K562 (cell line): ENCODE results near the gene ADSS1. TPM values are rescaled to one million over a fixed set of nuclear protein-coding genes. Genes with fewer than 3 reads are reported as not detected.

Experiments used
- ATAC-seq: fragments of 200-7000 bp; cut with Tn5 transposase; 3 replicates; pipeline ENCODE4 v1.9.1; 2020; ENCODE audit warnings: moderate library complexity
- BruUV-seq: library from RNA; stranded (reverse); fragments of 400-500 nt; replicated peaks from 2 replicates; lab custom pipeline; 2021; lab: Mats Ljungman, UMichigan
- CTCF ChIA-PET: fragments of 300-600 bp; formaldehyde crosslinking; extraction: SDS; loops from one replicate; lab custom pipeline; 2021; ENCODE audit warnings: low intra/inter-chr PET ratio; lab: Yijun Ruan, JAX
- POLR2A ChIA-PET: fragments of 300-600, 350-650 bp; sonication (Branson Sonifier 250); formaldehyde crosslinking; extraction: SDS; loops from one replicate; lab custom pipeline; 2021; ENCODE audit warnings: antibody characterized with exemption, inconsistent platforms; lab: Yijun Ruan, JAX
- DNase-seq, 4 experiments: peaks; one replicate each; pipeline versions ENCODE4 v3.0.0 to v3.0.0-alpha.2; 2011 to 2018; ENCODE audit warnings: low spot score in 3 of 4, mixed read lengths in 3 of 4; ENCODE audit errors: extremely low read depth in 1 of 4
- FAIRE-seq: peaks from 2 replicates; lab custom pipeline; 2011; peaks lifted over from hg19 to GRCh38; lab: Jason Lieb, UNC
- H2AFZ ChIP-seq: 2 replicates; pipeline ENCODE4 v1.6.0; 2011; ENCODE audit warnings: low read depth, low read length, control low read depth, inconsistent platforms
- H3K27ac ChIP-seq: fragments of 200-600 bp; 3 replicates; pipeline ENCODE4 v1.8.0; 2011; ENCODE audit warnings: low read depth, mild to moderate bottlenecking, control low read depth, inconsistent platforms, low read length, moderate library complexity, mixed read lengths; ENCODE audit errors: extremely low read depth
- H3K27me3 ChIP-seq, 2 experiments: fragments of 300-600 bp in 1 of 2; 2 replicates in 1 of 2; 3 replicates in 1 of 2; pipeline versions ENCODE4 v1.6.0 to v1.8.0; 2011; ENCODE audit warnings: inconsistent platforms in 2 of 2, low read length in 2 of 2, mild to moderate bottlenecking in 1 of 2, mixed read lengths in 1 of 2, moderate library complexity in 1 of 2; ENCODE audit not compliant: control insufficient read depth in 2 of 2, insufficient read depth in 2 of 2
- H3K36me3 ChIP-seq: fragments of 300-600 bp; 3 replicates; pipeline ENCODE4 v1.8.0; 2011; ENCODE audit warnings: mild to moderate bottlenecking, low read length, inconsistent platforms; ENCODE audit not compliant: control insufficient read depth, insufficient read depth
- H3K4me1 ChIP-seq, 2 experiments: fragments of 200-600 bp in 1 of 2; replicated peaks in 1 of 2; 2 replicates in 1 of 2; 3 replicates in 1 of 2; pipeline versions ENCODE4 v1.5.1 to v1.8.0; 2011; ENCODE audit warnings: inconsistent platforms in 2 of 2, low read length in 2 of 2, mild to moderate bottlenecking in 1 of 2, mixed read lengths in 1 of 2, moderate library complexity in 1 of 2; ENCODE audit not compliant: control insufficient read depth in 2 of 2, insufficient read depth in 2 of 2
- H3K4me2 ChIP-seq: 2 replicates; pipeline ENCODE4 v1.6.1; 2011; ENCODE audit warnings: low read length, control low read depth, inconsistent platforms, mixed read lengths; ENCODE audit not compliant: insufficient read depth
- H3K4me3 ChIP-seq: fragments of 200-600 bp; sonication (generic), shearing (Covaris generic); 2 replicates; pipeline ENCODE4 v1.5.1; 2016; ENCODE audit warnings: control low read depth, inconsistent platforms
- H3K79me2 ChIP-seq: fragments of 200-600 bp; 3 replicates; pipeline ENCODE4 v1.8.0; 2011; ENCODE audit warnings: low read length, inconsistent platforms; ENCODE audit not compliant: control insufficient read depth, insufficient read depth
- H3K9ac ChIP-seq, 2 experiments: 2 replicates each; pipeline versions ENCODE4 v1.6.0 to v1.6.1; 2011; ENCODE audit warnings: low read depth in 2 of 2, low read length in 2 of 2, control low read depth in 1 of 2, inconsistent platforms in 1 of 2, mild to moderate bottlenecking in 1 of 2, mixed read lengths in 1 of 2; ENCODE audit not compliant: insufficient read depth in 1 of 2
- H3K9me1 ChIP-seq: one replicate; pipeline ENCODE4 v1.6.0; 2011; ENCODE audit warnings: inconsistent platforms, mild to moderate bottlenecking, low read length, moderate library complexity; ENCODE audit not compliant: control insufficient read depth, insufficient read depth
- H3K9me3 ChIP-seq: replicated peaks from 2 replicates; pipeline ENCODE4 v1.5.1; 2011; ENCODE audit warnings: low read depth, low read length, inconsistent platforms; ENCODE audit not compliant: control insufficient read depth, insufficient read depth
- H4K20me1 ChIP-seq: replicated peaks from 2 replicates; pipeline ENCODE4 v1.6.1; 2011; ENCODE audit warnings: low read length, inconsistent platforms, mixed read lengths; ENCODE audit not compliant: control insufficient read depth, insufficient read depth
- CREB1 ChIP-seq, 2 experiments: sonication (generic) in 1 of 2; formaldehyde crosslinking in 1 of 2; IDR thresholded peaks; 2 replicates each; pipeline versions ENCODE4 v1.6.1 to v1.8.0; 2012 to 2022; ENCODE audit warnings: inconsistent platforms in 1 of 2, mild to moderate bottlenecking in 1 of 2, missing genetic modification reagents in 1 of 2, moderate library complexity in 1 of 2
- CREM ChIP-seq: IDR thresholded peaks from 2 replicates; pipeline ENCODE4 v1.6.1; 2014; ENCODE audit warnings: antibody characterized with exemption, low read depth
- EGR1 ChIP-seq: fragments of 450-650 bp; conservative IDR thresholded peaks from 2 replicates; pipeline ENCODE4 v1.6.1; 2017; ENCODE audit warnings: mild to moderate bottlenecking
- FOXJ3 ChIP-seq: sonication (generic); formaldehyde crosslinking; IDR thresholded peaks from 2 replicates; pipeline ENCODE4 v1.4.0; 2020; ENCODE audit warnings: mild to moderate bottlenecking, missing genetic modification reagents
- NCOA1 ChIP-seq: fragments of 450-650 bp; IDR thresholded peaks from 2 replicates; pipeline ENCODE4 v1.6.1; 2016; ENCODE audit warnings: low read depth
- NRF1 ChIP-seq, 2 experiments: fragments of 450-650 bp; IDR thresholded peaks in 1 of 2; conservative IDR thresholded peaks in 1 of 2; 2 replicates each; pipeline ENCODE4 v1.6.1; 2014; ENCODE audit warnings: mild to moderate bottlenecking in 2 of 2
- RAD51 ChIP-seq: fragments of 450-650 bp; IDR thresholded peaks from 2 replicates; pipeline ENCODE4 v1.7.1; 2016; ENCODE audit warnings: low read depth, mild to moderate bottlenecking, borderline replicate concordance
- RBBP5 ChIP-seq: fragments of 200-600 bp; sonication (generic); IDR thresholded peaks from 2 replicates; pipeline ENCODE4 v1.6.1; 2012; ENCODE audit warnings: borderline replicate concordance, mild to moderate bottlenecking, low read length, control low read depth, inconsistent platforms; ENCODE audit not compliant: insufficient read depth, poor library complexity, severe bottlenecking
- SOX6 ChIP-seq: fragments of 450-650 bp; IDR thresholded peaks from 2 replicates; pipeline ENCODE4 v1.6.1; 2014; ENCODE audit warnings: mild to moderate bottlenecking
- TRIM24 ChIP-seq, 2 experiments: fragments of 450-650 bp; IDR thresholded peaks; 2 replicates each; pipeline ENCODE4 v1.6.1; 2016
- ZBTB43 ChIP-seq: sonication (generic); formaldehyde crosslinking; IDR thresholded peaks from 2 replicates; pipeline ENCODE4 v1.8.0; 2023; ENCODE audit warnings: mild to moderate bottlenecking, missing genetic modification reagents
- ZNF239 ChIP-seq: fragments of 250-450 bp; sonication (Bioruptor Pico); IDR thresholded peaks from 2 replicates; pipeline ENCODE4 v1.4.0; 2020; ENCODE audit warnings: mild to moderate bottlenecking
- ZNF398 ChIP-seq: fragments of 250-450 bp; sonication (Bioruptor Pico); IDR thresholded peaks from 2 replicates; pipeline ENCODE4 v1.8.0; 2021; ENCODE audit warnings: moderate library complexity, mild to moderate bottlenecking, inconsistent platforms
- WGBS: fragments of 100-300 bp; shearing (Covaris generic); methylation state at CpG from one replicate; pipeline ENCODE4 v1.1.6; 2016; ENCODE audit warnings: low coverage, mixed read lengths; ENCODE audit not compliant: insufficient coverage; ENCODE audit errors: missing lambda C conversion rate; 5-methylcytosine and 5-hydroxymethylcytosine counted together
- in situ Hi-C: fragments of 300-500 bp; cut with MboI; formaldehyde crosslinking; loops from 4 replicates; pipeline ENCODE4 v1.15.0; 2018; ENCODE audit warnings: inconsistent platforms, mixed read lengths
- intact Hi-C: fragments of 100-400 bp; cut with micrococcal nuclease; formaldehyde crosslinking; loops from 2 replicates; pipeline ENCODE4 v1.14.2; 2022
- polyA plus RNA-seq, 8 experiments: library from polyadenylated mRNA; depleted of rRNA in 4 of 8; stranded (reverse) in 5 of 8; unstranded in 3 of 8; fragments of >200 nt; fragmentation: Nextera tagmentation in 2 of 8; fragmentation: Illumina TruSeq in 1 of 8; extraction: Ambion mirVana in 2 of 8; extraction: Trizol in 1 of 8; gene quantifications; 2 replicates each; pipeline versions ENCODE4 v1.2.1 to v1.2.3, GENCODE V29; 2011 to 2014; ENCODE audit warnings: inconsistent platforms in 1 of 8, missing spikeins in 1 of 8
- total RNA-seq, 7 experiments: library from RNA; depleted of rRNA in 6 of 7; stranded (reverse); fragments of >200 nt in 6 of 7; fragmentation: Illumina TruSeq in 2 of 7; extraction: Trizol in 2 of 7; gene quantifications; 2 replicates each; pipeline versions ENCODE4 v1.2.1 to v1.2.3, GENCODE V29; 2011 to 2021; ENCODE audit warnings: low replicate concordance in 1 of 7

The ADSS1 gene
- total and polyA plus RNA-seq, 9 of the 15 experiments (the other 6 are each of a cell fraction or from before 2014, with no cell fraction given) = 0.53 to 5.9 (median 3.9) TPM

- Histone ChIP-seq H3K36me3 (peaks cover 42% of the 10 kb centered on the region; the same call in 1 of the 3 replicates), H4K20me1 (peaks cover 12% of the 10 kb centered on the region; the same call in 1 of the 2 replicates), H3K9ac (peak overlapping the region; percentile 82 to 93; a peak in 2 of 4 replicates), H3K4me2 (peak overlapping the region; percentile 79), H3K79me2 (peaks cover 54% of the 10 kb centered on the region), H3K4me3 (peak overlapping the region; percentile 70; the same call in 1 of the 2 replicates), H2AFZ (no peak overlapping the region), H3K4me1 (peaks cover 37 to 89% of the 10 kb centered on the region in 2 experiments), H3K9me3 (no peaks in the 10 kb centered on the region), H3K9me1 (no peaks in the 10 kb centered on the region), H3K27me3 (no peaks in the 10 kb centered on the region), H3K27ac (no peak overlapping the region; the same call in 2 of the 3 replicates)
- TF ChIP-seq TRIM24 (IDR thresholded peaks at IDR 0.05) = no peak
- ATAC-seq (no peak), DNase-seq (no peak), FAIRE-seq (no peak)
- ChIA-PET CTCF (no interaction called here), POLR2A (interaction anchor here (0.6 to 0.7 kb wide), 2 partner anchors 18 to 93 kb away, joined by 3 read pairs; no protein-coding TSS in a partner anchor)
- no TSS peak for BruUV-seq
- WGBS = 50% methylated on average over 2 of the region's 2 CpGs
- in situ Hi-C loops (no loop called here), intact Hi-C loops (no loop called here)
These were observed 69.6 kb downstream of the ADSS1 start for GRCh38 chr14:104793703-104793959.

GRCh38 chr14:104794099-104794498 lies 70.1 kb downstream of the ADSS1 start:
- CTCF ChIA-PET = interaction anchor here (0.6 kb wide), 1 partner anchor 20 kb away, joined by 3 read pairs; no protein-coding TSS in a partner anchor
- no peaks in the 10 kb centered on the region for H3K9me3 ChIP-seq
- TF ChIP-seq CREM = 0 out of 2 replicates have a peak, but pooled peaks have one; percentile 17
- peak; percentile 70 for TF ChIP-seq EGR1
- TF ChIP-seq ZNF239 (CRISPR knock-in tag) = no peak
- no peak for TF ChIP-seq ZBTB43 (CRISPR knock-in tag)
- peak; percentile 53 to 66 for TF ChIP-seq NRF1 (conservative IDR thresholded peaks at IDR 0.05 in 1 of 2, IDR thresholded peaks at IDR 0.05 in 1 of 2)
- no peak for TF ChIP-seq ZNF398 (CRISPR knock-in tag)
- peak; percentile 23; the same call in 1 of the 2 replicates for TF ChIP-seq CREB1 (IDR thresholded peaks at IDR 0.05)
- TF ChIP-seq CREB1 (CRISPR knock-in tag; IDR thresholded peaks at IDR 0.05) = no peak
- peak; percentile 13 for TF ChIP-seq RBBP5
- TF ChIP-seq SOX6 = no peak
- TF ChIP-seq NCOA1 = no peak
- no peak for TF ChIP-seq FOXJ3 (CRISPR knock-in tag)
- TF ChIP-seq RAD51 = no peak

More at GRCh38 chr14:104794099-104794498, 70.1 kb downstream of the ADSS1 start:
- Histone ChIP-seq H3K36me3 (peaks cover 38% of the 10 kb centered on the region; the same call in 1 of the 3 replicates), H3K9me1 (no peaks in the 10 kb centered on the region), H3K27ac (peak overlapping the region; percentile 74), H3K4me1 (peaks cover 41 to 89% of the 10 kb centered on the region in 2 experiments), H3K4me2 (peak overlapping the region; percentile 79), H3K4me3 (peak overlapping the region; percentile 70), H4K20me1 (peaks cover 12% of the 10 kb centered on the region; the same call in 1 of the 2 replicates), H3K79me2 (peaks cover 54% of the 10 kb centered on the region), H2AFZ (no peak overlapping the region), H3K9ac (peak overlapping the region; percentile 82 to 93), H3K27me3 (no peaks in the 10 kb centered on the region)
- FAIRE-seq = peak; percentile 75
- in situ Hi-C loops (no loop called here), intact Hi-C loops (no loop called here)
- 9% methylated on average over 15 of the region's 15 CpGs for WGBS
- POLR2A ChIA-PET = interaction anchor here (0.6 to 0.9 kb wide), 5 partner anchors 8 to 292 kb away, joined by 3 to 4 read pairs (median 3); no protein-coding TSS in a partner anchor
- DNase-seq = peak; percentile 61 to 75 (median 68)
- TSS peak; percentile 63 for BruUV-seq
- ATAC-seq = peak; percentile 61
